GM21526 (cell line): ENCODE measurements around the gene CACTIN.
"Not testable (repeated sequence)": the region's sequence is repeated elsewhere in the genome, so short reads cannot be mapped to it uniquely, and the experiment has no call there.

ENCODE experiments used
- ATAC-seq: cut with Tn5 transposase; IDR thresholded peaks from one replicate; pipeline ENCODE4 v1.9.1; 2021; ENCODE audit warnings: moderate library complexity; ENCODE audit not compliant: unreplicated experiment, low FRiP score

Gene CACTIN

DNA sequence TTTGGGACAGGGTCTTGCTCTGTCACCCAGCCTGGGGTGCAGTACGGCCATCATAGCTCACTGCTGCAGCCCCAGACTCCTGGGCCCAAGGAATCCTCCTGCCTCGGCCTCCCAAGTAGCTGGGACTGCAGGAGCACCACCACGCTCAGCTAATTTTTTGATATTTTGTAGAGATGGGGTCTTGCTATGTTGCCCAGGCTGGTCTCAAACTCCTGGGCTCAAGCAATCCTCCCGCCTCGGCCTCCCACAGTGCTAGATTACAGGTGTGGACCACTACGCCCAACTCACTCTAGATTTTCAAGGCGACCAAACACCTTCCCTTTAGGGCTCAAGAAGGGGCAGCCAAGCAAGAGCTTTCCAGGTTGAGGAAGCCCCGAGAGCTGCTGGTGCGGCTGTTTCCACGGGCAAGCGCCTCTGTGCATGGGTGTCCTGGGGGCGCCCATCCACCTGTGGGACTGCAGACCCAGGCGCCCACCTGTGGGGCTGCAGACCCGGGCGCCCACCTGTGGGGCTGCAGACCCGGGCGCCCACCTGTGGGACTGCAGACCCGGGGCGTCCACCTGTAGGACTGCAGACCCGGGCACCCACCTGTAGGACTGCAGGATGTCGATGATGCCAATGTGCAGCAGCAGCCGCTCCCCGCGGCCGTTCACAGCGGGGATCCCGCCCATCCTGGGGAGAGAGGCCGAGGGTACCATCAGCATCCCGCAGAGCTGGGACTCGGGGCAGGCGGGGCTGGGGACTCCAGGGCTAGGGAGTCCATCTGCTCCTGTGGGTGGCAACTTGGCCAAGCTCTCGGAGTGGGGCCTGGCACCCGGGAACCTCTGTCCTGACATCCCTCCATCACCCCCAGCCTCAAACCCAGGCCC is 21.7 kb upstream of the CACTIN start:
- ATAC-seq, result no peak

DNA sequence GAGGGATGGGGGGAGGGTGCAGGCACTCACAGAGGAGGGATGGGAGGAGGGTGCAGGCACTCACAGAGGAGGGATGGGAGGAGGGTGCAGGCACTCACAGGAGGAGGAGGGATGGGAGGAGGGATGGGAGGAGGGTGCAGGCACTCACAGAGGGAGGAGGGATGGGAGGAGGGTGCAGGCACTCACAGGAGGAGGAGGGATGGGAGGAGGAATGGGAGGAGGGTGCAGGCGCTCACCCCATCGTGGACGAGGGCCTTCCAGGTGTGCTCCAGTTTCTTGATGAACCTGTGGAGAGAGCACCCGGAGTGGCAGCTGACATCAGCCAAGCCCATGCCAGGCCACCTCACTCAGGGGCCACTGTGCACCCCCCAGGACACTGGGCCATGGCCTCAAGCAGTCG is 20.5 kb upstream of the CACTIN start:
- not testable (repeated sequence) for ATAC-seq

DNA sequence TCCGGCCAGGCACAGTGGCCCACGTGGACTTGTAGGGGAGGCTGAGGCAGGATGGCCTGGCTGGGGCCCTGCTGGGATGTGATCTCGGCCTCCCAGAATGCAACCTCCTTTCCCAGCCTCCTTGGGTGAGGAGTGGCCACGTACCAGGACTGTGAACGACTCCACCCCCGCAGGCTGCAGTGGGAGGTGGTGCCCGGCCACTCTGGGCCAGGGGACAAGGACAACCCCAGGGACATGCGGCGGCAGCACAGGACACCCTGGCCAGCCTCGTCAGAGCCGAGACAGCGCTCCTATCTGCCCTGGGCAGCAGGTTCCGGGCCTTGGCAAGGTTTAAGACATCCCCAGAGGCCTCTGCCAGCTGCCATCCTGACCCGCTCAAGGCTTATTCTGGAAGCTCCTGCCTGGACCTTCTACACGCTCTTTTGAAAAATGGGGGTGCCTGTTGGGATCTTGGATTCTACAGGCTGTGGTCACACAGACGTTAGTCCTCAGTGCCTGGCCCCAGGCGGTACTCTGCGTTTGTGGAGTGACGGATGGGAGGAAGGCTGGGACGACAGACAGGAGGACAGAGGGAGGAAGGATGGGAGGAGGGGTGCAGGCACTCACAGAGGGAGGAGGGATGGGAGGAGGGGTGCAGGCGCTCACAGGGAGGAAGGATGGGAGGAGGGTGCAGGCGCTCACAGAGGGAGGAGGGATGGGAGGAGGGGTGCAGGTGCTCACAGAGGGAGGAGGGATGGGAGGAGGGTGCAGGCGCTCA is 19.9 kb upstream of the CACTIN start:
- ATAC-seq, result no peak

DNA sequence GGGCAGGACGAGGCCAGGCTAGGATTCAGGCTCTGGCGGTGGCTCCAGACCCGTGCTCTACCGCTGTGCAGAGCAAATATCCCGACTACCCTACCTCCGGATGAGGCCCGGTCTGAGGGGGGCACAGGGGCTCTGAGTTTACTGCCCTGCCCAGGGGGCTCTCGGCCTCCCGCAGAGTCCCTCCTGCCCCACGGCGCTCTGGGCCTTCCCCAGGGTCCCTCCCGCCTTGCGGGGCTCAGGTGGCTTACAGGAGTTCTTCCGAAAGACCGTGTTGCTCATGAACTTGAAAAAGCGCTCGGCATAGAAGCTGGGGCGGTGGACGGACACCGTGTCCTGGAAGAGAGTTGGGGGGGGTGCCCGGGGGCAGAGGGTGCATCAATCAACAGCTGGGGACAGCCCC is 19.1 kb upstream of the CACTIN start:
- no peak for ATAC-seq

DNA sequence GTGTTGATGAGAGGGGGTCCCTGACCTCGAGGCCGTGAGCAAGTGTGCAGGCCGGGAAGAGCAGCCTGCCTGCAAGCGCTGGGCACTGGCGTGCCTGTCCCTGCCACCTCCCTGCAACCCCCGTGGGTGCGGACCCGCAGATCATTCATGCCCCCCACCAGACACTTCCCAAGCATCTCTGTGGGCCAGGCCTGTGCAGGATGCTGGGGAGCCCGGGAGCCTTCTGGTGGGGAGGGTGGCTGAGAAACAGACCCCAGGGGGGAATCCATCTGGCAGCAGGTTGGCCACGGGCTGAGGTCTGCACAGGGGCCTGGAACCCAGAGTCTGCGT is 18.4 kb upstream of the CACTIN start:
- no peak for ATAC-seq

DNA sequence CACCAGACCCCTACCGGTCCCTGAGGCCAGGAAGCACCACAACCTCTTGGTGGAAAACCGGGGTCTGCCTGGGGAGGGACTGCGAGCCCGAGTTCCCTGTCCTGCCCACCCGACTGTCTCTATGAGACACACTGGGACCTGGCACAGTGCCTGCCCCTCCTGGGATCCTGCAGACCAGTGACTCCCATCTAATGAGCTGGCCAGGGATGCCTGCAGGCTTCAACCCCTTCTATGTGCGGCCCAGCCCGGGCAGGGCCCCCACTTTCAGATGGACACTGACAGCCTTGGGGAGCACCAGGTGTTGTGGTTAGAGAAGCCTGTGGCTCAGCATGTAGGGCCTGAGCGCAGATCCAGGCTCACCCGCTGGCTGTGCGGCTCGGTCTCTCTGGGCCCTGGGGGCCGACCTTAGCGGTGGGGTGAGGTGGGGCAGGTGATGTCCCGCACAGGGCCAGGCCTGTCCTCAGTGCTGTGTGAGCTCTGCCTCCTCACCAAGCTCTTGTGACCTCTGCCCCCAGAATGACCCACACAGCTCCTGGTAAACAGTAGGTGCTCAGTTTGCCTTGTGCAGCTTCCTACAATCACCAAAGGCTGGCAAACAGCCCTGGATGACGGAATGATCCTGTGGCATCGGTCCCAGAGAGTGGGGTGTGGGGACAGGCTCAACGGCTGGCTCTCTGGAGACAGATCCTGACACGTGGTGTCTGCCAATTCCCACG is 17.9 kb upstream of the CACTIN start:
- ATAC-seq, result no peak

DNA sequence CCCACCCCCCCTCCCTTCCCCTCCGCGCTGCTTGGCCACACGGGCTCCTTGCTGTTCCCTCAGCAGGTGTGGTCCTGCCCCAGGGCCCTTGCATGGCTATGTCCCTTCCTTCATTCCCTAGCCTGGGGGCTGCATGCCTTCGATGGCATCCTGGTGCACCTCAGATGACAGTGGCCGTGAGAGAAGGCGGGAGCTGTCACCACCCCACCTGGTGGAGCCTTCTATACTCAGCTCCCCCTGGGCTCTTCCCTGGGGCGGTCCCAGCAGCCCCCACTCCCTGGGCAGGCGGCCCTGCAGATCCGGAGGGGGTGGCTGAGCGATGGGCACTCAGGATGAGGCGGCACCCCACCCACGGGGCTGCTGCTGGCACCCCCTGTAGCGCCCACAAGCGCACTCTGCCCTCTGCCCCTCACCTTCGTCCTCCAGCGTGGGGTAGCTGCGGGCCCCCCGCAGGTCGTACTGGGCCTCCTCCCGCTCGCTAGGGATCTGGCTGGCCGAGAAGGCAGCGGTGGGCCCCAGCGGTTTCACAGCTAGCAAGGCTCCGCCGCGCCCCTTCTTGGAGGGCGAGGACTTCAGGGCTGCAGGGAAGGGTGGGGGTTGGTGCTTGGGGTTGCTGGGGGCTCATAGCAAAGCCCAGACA is 17.2 kb upstream of the CACTIN start:
- no peak for ATAC-seq

DNA sequence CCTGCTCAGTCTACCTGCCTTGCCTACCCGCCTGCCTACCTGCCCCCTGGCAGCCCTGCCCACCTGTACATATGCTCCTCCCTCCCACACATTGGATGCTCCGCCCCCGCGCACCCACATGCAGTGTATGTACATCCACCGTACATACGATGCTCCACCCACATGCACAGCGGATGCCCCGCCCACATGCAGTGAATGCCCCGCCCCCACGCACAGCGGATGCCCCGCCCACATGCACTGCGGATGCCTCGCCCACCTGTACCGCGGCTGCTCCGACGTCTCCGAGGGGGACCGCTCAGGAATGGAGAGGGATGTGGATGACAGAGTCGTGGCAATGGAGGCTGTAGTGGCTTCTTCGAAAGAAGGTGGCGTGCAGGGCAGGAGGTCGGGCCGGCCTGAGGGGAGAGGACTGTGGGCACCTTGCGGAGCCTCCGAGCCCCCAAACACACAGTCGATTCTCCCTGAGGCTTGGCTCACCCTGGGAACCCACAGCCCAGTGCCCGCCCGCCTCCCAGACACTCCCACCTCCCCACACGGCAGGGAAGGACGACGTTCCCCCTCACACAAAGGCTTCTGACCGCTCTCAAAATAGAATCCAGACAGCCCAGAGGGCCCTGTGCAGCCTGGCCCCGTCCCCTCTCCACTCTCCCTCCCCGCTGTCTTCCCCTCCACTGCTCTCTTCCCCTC is 16.5 kb upstream of the CACTIN start:
- no peak for ATAC-seq

DNA sequence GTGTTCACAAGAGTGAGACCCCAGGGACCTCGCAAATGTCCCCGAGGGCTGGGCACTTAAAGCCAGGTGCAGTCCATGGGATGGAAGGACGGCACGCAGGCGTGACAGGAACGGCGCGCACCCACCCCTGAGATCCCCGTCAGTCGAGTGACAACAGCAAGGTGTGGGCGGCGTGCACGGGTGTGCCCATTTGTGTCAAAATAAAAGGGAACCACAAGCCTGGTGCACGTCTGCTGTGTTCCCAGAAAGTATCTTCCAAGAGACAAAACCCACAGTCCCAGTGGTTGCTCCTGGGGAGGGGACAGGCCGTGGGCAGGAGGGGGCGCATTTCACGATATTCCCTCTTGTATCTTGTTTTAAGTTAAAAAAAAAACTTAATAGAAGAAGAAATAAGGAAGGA is 15.7 kb upstream of the CACTIN start:
- ATAC-seq, result no peak

DNA sequence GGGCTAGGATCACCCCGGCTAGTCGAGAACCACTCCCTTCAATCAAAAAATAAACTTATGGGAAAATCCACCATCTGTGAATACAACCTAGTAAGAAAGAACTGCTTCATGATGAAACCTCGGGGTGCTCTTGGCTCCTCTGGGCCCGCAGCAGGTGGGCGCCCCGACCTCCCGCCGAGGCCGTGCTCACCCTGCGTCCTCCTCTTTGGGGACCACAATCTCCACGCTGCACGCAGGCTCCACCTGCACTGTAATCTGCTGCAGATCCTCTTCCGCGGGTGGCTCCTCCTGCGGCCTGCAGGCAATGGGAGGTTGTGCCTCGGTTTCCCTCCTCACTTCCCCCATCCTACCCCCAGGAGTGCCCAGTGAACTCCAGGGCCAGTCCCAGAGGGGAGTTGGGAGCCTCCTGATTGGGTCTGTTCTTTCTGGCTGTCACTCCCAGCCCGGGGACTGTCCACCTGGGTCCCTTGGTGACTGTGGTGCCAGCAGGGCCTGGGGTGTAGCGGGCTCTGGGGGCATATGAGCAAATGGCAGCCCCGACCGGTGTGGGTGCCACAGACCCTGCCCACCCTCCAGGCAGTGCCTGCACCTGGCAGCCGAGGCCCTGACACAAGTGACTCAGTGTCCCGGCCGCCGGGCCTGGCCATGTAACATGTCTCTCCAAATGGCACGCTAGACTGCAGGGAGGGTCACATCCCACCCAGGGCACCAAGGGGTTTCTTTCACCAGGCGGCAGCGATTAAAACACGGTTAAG is 15.1 kb upstream of the CACTIN start:
- no peak for ATAC-seq

DNA sequence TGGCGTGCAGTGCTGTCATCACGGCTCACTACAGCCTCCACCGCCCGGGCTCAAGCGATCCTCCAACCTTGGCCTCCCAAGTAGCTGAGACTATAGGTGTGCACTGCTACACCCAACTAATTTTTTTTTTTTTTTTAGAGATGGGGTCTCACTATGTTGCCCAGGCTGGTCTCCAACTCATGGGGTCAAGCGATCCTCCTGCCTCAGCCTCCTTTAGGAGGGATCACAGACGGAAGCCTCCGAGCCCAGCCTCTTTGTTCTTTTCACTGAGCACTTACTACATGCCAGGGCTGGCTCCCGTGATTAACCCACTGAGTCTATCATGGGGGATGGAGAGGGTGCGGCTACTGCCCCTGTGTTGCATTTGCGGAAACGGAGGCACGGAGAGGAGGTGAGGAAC is 12.9 kb upstream of the CACTIN start:
- ATAC-seq, result no peak

DNA sequence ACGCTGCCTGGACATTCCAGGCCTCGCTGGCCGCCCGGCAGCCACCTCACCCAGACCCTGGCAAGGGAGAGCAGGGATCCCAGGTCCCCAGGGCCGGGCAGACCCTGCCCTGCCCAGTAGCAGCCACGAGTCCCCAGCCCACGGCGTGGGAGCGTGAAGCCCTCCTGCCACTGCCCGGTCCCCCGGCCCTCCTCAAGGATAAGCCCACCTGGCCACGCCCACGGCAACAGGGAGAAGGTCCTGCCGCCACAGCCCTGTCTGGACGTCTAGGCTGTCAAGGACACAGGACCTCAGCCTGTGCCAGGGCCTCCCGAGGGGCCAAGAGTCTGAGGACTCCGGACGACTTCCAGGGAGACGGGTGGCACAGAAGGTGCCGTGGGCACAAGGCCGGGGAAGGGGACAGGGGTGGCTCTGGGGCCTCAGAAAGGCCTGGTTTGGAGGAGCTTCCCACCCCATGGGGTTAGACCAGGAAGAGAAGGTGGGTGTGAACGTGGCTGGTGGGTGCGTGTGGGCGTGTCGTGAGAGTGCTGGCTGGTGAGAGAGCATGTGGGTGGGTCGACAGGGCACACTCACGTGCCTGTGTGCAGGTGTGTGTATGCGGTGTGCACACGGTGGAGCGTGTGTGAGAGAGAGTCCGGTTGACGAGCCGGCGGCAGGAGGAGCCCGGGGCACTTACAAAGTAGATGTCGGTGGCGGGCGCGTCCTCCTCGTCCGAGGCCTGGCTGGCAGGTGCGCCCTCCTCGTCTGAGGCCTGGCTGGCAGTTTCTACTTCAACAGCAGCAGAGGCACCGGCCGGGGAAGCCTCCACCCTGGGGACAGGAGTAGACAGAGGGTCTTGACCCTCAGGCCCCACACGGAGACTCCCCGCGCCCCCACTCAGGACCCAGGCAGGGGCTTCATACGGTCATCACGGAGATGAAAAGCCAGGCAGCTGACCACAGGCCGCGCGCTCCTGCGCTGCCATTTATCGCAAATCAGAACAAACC is 11.9 kb upstream of the CACTIN start:
- ATAC-seq, result no peak

DNA sequence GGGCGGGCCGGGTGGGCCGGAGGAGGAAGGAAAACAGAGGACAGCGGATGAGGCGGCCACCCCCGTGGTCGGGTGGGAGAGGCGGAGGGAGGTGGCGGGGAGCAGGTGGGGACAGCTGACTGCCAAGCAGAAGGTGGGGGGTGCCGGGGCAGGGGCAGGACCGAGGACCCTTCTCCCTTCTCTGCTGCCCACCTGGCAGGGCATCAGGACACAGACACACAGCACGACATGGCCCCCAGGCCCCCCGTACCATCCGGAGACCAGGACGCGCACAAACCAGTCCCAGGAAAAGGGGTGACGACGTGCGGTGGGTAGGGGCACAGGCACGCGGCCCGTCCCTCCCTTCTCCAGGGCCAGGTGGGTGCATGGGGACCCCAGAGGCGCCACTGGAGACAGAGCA is 11.0 kb upstream of the CACTIN start:
- ATAC-seq, result no peak

DNA sequence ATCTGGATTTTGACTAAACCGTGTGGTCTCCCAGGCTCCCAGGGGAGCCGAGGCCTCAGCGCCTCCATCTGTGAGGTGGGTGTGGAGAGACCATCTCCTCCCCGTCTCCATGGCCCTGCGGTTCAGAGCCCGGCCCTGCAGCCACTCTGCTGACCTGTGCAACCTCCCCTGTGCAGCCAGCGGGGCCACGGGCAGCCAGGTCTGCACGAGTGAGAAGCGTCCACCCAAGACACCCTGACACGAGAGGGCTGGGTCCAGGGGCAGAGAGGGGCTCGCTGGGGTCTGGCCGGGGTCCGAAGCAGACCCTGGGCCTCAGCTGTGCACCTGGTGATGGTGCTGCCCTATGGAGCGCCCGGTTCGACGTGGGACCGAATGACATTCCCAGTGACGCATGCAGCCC is 10.4 kb upstream of the CACTIN start:
- no peak for ATAC-seq

DNA sequence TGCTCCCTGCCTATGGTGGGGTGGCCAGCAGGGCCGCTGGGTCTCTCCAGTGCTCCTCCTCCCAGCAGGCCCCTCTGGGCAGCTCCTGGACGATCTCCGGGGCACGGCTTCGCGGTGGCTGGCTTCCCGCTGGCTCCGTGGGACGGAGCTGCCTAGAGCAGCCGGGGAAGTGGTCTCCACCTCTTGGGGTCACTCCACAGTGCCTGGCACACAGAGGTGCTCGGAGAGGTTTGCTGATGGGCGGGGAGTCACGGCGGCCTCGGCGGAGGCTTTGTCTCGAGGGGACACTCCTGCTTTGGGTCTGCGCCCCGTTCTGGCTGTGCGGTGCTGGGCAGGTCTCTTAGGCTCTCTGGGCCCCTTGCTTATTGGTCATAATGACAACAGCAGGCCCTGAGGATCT is 9.9 kb upstream of the CACTIN start:
- ATAC-seq, result no peak

DNA sequence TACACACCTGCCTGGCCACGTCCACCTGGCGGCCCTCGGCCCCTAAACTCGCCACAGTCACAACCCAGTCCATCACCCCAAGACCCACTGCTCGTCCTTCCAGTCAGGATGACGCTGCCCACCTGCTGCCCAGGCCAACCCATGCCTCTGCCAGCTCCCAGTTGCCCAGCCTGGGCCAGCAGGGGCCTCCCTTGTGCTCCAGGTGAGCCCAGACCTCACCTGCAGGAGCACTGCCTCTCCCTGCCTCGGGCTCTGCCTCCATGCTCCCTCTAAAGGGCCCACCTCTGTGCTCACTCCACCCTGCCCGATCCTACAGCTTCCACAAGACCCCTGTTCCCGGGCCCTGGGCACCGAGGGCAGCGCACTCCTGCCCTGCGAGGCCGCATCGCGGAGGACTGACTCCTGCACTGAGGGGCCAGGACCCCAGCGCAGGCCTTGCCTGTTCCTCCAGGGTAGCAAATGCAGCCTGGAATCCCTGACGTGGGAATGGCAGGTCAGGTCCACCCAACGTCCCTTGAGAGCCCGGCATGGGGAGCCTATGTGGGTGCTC is 8.0 kb upstream of the CACTIN start:
- no peak for ATAC-seq

DNA sequence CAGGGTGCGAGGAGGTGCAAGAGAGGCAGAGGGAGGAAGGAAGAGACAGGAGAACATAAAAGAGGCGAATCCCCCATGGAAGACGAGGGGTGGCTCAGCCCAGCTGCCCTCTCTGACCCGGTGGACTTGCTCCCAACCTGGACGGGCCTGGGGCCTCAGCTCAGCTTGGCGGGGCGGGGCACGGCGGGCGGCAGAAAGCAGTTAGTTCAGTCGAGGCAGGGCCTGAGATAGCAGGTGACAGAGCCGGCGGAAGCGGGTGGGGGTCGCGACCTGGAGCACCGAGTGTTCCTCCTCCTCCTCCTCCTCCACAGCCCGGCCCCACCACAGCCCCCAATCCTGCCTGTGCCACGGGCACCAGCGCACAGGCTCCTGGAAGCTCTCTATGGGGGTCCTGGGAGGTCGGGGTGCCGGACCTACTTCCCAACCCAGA is 7.0 kb upstream of the CACTIN start:
- ATAC-seq, result no peak
